MM.1S (cell line): ENCODE measurements around the gene NUB1.

Source experiments
- DNase-seq: peaks from one replicate; pipeline ENCODE4 v3.0.0-alpha.2; 2015
- H2AFZ ChIP-seq: fragments of 300-600 bp; sonication (generic); 2 replicates; pipeline ENCODE4 v1.6.0; 2016; ENCODE audit warnings: antibody characterized with exemption, low read length
- H3F3A ChIP-seq: fragments of 300-600 bp; sonication (generic); 2 replicates; pipeline ENCODE4 v1.6.1; 2016; ENCODE audit warnings: mild to moderate bottlenecking, antibody characterized with exemption, low read length, moderate library complexity, mixed read lengths; ENCODE audit not compliant: insufficient read depth
- H3K27ac ChIP-seq: fragments of 300-600 bp; sonication (generic); 2 replicates; pipeline ENCODE4 v1.5.1; 2016; ENCODE audit warnings: mild to moderate bottlenecking, low read length
- H3K27me3 ChIP-seq: fragments of 300-600 bp; sonication (generic); replicated peaks from 2 replicates; pipeline ENCODE4 v1.6.0; 2016; ENCODE audit warnings: low read length; ENCODE audit not compliant: insufficient read depth
- H3K36me3 ChIP-seq: fragments of 300-600 bp; sonication (generic); replicated peaks from 2 replicates; pipeline ENCODE4 v1.6.1; 2016; ENCODE audit warnings: mild to moderate bottlenecking, low read length, mixed read lengths; ENCODE audit not compliant: insufficient read depth
- H3K4me1 ChIP-seq: fragments of 300-600 bp; sonication (generic); 2 replicates; pipeline ENCODE4 v1.6.1; 2016; ENCODE audit warnings: low read length, mixed read lengths
- H3K4me2 ChIP-seq: fragments of 300-600 bp; sonication (generic); 2 replicates; pipeline ENCODE4 v1.6.0; 2016; ENCODE audit warnings: low read depth, low read length
- H3K4me3 ChIP-seq: fragments of 300-600 bp; sonication (generic); 2 replicates; pipeline ENCODE4 v1.5.1; 2016; ENCODE audit warnings: low read length, mixed read lengths
- H3K79me2 ChIP-seq: fragments of 300-600 bp; sonication (generic); 2 replicates; pipeline ENCODE4 v1.6.1; 2016; ENCODE audit warnings: mixed run types, low read length, mixed read lengths
- H3K9ac ChIP-seq: fragments of 300-600 bp; sonication (generic); 2 replicates; pipeline ENCODE4 v1.6.1; 2016; ENCODE audit warnings: low read length, mixed read lengths
- H3K9me2 ChIP-seq: fragments of 300-600 bp; sonication (generic); replicated peaks from 2 replicates; pipeline ENCODE4 v1.6.1; 2016; ENCODE audit warnings: mild to moderate bottlenecking, low read length, mixed read lengths; ENCODE audit not compliant: insufficient read depth
- H3K9me3 ChIP-seq: fragments of 300-600 bp; sonication (generic); replicated peaks from 2 replicates; pipeline ENCODE4 v1.6.1; 2016; ENCODE audit warnings: mild to moderate bottlenecking, low read length, mixed read lengths; ENCODE audit not compliant: insufficient read depth
- H4K20me1 ChIP-seq: fragments of 300-600 bp; sonication (generic); 2 replicates; pipeline ENCODE4 v1.6.1; 2016; ENCODE audit warnings: mild to moderate bottlenecking, low read length, moderate library complexity, mixed read lengths; ENCODE audit not compliant: insufficient read depth
- CTCF ChIP-seq: fragments of 300-600 bp; sonication (generic); IDR thresholded peaks from 2 replicates; pipeline ENCODE4 v1.5.1; 2016; ENCODE audit warnings: antibody characterized with exemption, low read length, mixed read lengths
- EZH2 ChIP-seq: fragments of 300-600 bp; sonication (generic); optimal IDR thresholded peaks from 2 replicates; pipeline ENCODE3; 2017; ENCODE audit warnings: low read depth, mild to moderate bottlenecking, antibody characterized with exemption, low read length, mixed read lengths
- EZH2phosphoT487 ChIP-seq: fragments of 300-600 bp; sonication (generic); IDR thresholded peaks from 2 replicates; pipeline ENCODE4 v1.6.1; 2018; ENCODE audit warnings: antibody characterized with exemption, low read length

Gene NUB1

GRCh38 chr7:151321341-151321740 is 20.3 kb upstream of the NUB1 start:
- no peaks in the 10 kb centered on the region for H3F3A ChIP-seq
- 0 out of 2 replicates have a peak, but pooled peaks cover 3% of the 10 kb centered on the region for H3K9me3 ChIP-seq
- no peak for DNase-seq
- H3K9me2 ChIP-seq = no peaks in the 10 kb centered on the region
- TF ChIP-seq CTCF (no peak), EZH2 (no peak), EZH2phosphoT487 (no peak)
- H4K20me1 ChIP-seq = no peaks in the 10 kb centered on the region
- no peaks in the 10 kb centered on the region for H3K4me1 ChIP-seq
- H2AFZ ChIP-seq = no peak overlapping the region
- H3K9ac ChIP-seq = no peak overlapping the region
- H3K27ac ChIP-seq = no peak overlapping the region
- peaks cover 17% of the 10 kb centered on the region; the same call in 1 of the 2 replicates for H3K27me3 ChIP-seq
- H3K4me3 ChIP-seq = no peak overlapping the region
- H3K4me2 ChIP-seq = no peak overlapping the region
- H3K36me3 ChIP-seq = no peaks in the 10 kb centered on the region
- H3K79me2 ChIP-seq = no peaks in the 10 kb centered on the region

GRCh38 chr7:151322906-151323305 is 18.7 kb upstream of the NUB1 start:
- Histone ChIP-seq H3K27ac (no peak overlapping the region), H3K9me3 (0 out of 2 replicates have a peak, but pooled peaks cover 3% of the 10 kb centered on the region)

GRCh38 chr7:151327022-151327421 is 14.6 kb upstream of the NUB1 start:
- no peak overlapping the region for H3K9ac ChIP-seq
- no peaks in the 10 kb centered on the region for H3K4me1 ChIP-seq
- no peaks in the 10 kb centered on the region for H3K27me3 ChIP-seq
- no peak for TF ChIP-seq CTCF
- no peak for TF ChIP-seq EZH2phosphoT487
- TF ChIP-seq EZH2 = no peak
- H3K36me3 ChIP-seq = no peaks in the 10 kb centered on the region
- H3K4me3 ChIP-seq = no peak overlapping the region
- H3K27ac ChIP-seq = no peak overlapping the region
- no peaks in the 10 kb centered on the region for H3K9me2 ChIP-seq
- no peaks in the 10 kb centered on the region for H3F3A ChIP-seq
- H3K4me2 ChIP-seq = no peak overlapping the region
- H3K79me2 ChIP-seq = no peaks in the 10 kb centered on the region
- no peaks in the 10 kb centered on the region for H3K9me3 ChIP-seq
- no peaks in the 10 kb centered on the region for H4K20me1 ChIP-seq
- H2AFZ ChIP-seq = no peak overlapping the region
- DNase-seq = no peak

More at GRCh38 chr7:151322906-151323305, 18.7 kb upstream of the NUB1 start:
- TF ChIP-seq CTCF (no peak), EZH2phosphoT487 (no peak), EZH2 (no peak)
- DNase-seq = no peak
- no peak overlapping the region for H3K9ac ChIP-seq
- H3K36me3 ChIP-seq = no peaks in the 10 kb centered on the region
- no peaks in the 10 kb centered on the region for H3K79me2 ChIP-seq
- no peak overlapping the region for H2AFZ ChIP-seq
- peaks cover 8% of the 10 kb centered on the region; the same call in 1 of the 2 replicates for H3K27me3 ChIP-seq
- H4K20me1 ChIP-seq = no peaks in the 10 kb centered on the region
- H3K9me2 ChIP-seq = no peaks in the 10 kb centered on the region
- H3K4me2 ChIP-seq = no peak overlapping the region
- H3K4me3 ChIP-seq = no peak overlapping the region
- no peaks in the 10 kb centered on the region for H3K4me1 ChIP-seq
- no peaks in the 10 kb centered on the region for H3F3A ChIP-seq
